Measurements from ENCODE around the gene RCL1. TPM values are rescaled to one million over a fixed set of nuclear protein-coding genes. Genes with fewer than 3 reads are reported as not detected.

Gene RCL1
- total and polyA plus RNA-seq, 2 of the 13 experiments (the other 11 are each of a cell fraction or from before 2014, with no cell fraction given): 22.3 to 31.6 TPM

GRCh38 chr9:4792572-4793458, at the start of gene RCL1 (continued):
- TF ChIP-seq ZNF646 (CRISPR knock-in tag; IDR thresholded peaks at IDR 0.05) (no peak), GABPB1 (CRISPR knock-in tag; IDR thresholded peaks at IDR 0.05) (peak; percentile 84), ZNF382 (CRISPR knock-in tag; IDR thresholded peaks at IDR 0.05; ENCODE audit: borderline replicate concordance) (no peak), PCBP1 (IDR thresholded peaks at IDR 0.05; ENCODE audit: borderline replicate concordance, low read depth, low read length) (no peak), ZNF558 (CRISPR knock-in tag; IDR thresholded peaks at IDR 0.05; ENCODE audit: borderline replicate concordance) (no peak; the same call in 1 of the 2 replicates), ZNF232 (CRISPR knock-in tag; IDR thresholded peaks at IDR 0.05; ENCODE audit: borderline replicate concordance) (0 out of 2 replicates have a peak, but pooled peaks have one; percentile 34), RAD51 (IDR thresholded peaks at IDR 0.05; ENCODE audit: borderline replicate concordance) (no peak), SNAPC2 (CRISPR knock-in tag; IDR thresholded peaks at IDR 0.05) (no peak), TERF1 (CRISPR knock-in tag; IDR thresholded peaks at IDR 0.05) (peak; percentile 75; the same call in 1 of the 2 replicates), ZNF235 (CRISPR knock-in tag; IDR thresholded peaks at IDR 0.05; ENCODE audit: borderline replicate concordance) (peak; percentile 79; the same call in 1 of the 2 replicates), IKZF1 (IDR thresholded peaks at IDR 0.05) (no peak), YY1 (IDR thresholded peaks at IDR 0.05; ENCODE audit: insufficient read depth, insufficient replicate concordance, low read depth, low read length) (no peak), ZNF280B (CRISPR knock-in tag; IDR thresholded peaks at IDR 0.05; ENCODE audit: borderline replicate concordance) (peak; percentile 43), ZBED4 (CRISPR knock-in tag; IDR thresholded peaks at IDR 0.05; ENCODE audit: borderline replicate concordance) (peak; percentile 28; the same call in 1 of the 2 replicates)

All from HepG2 (cell line).